Ovary (tissue), 3 donors: Measurements from ENCODE around the gene SMIM5.

Source experiments
- CTCF ChIP-seq, 3 donors: fragments of 450-650 bp in 2 of 3; fragments of 200-600 bp in 1 of 3; IDR thresholded peaks; one replicate each; pipeline versions ENCODE4 v1.5.1 to v1.8.0; 2016 to 2022; ENCODE audit warnings: antibody characterized with exemption in 3 of 3, mild to moderate bottlenecking in 1 of 3
- EP300 ChIP-seq: sonication (generic); formaldehyde crosslinking; IDR thresholded peaks from one replicate; pipeline ENCODE4 v1.6.1; 2017; ENCODE audit warnings: antibody characterized with exemption
- POLR2A ChIP-seq: fragments of 450-650 bp; IDR thresholded peaks from one replicate; pipeline ENCODE4 v1.6.1; 2017; ENCODE audit warnings: antibody characterized with exemption, mild to moderate bottlenecking, moderate library complexity
- donor health status: DM: no; HTN: no; CAD: no.

- TF ChIP-seq EP300 (no peak), CTCF (IDR thresholded peaks at IDR 0.05) (no peak), POLR2A (no peak)
Measured at GRCh38 chr17:75616521-75617122, 16.6 kb upstream of the SMIM5 start.
